ENCODE measurements around the gene SMIM44. TPM values are rescaled to one million over a fixed set of nuclear protein-coding genes. Genes with fewer than 3 reads are reported as not detected.
A peak's percentile ranks its signal among the peaks of the same experiment; 100 is the strongest.
"Not testable (repeated sequence)": the region's sequence is repeated elsewhere in the genome, so short reads cannot be mapped to it uniquely, and the experiment has no call there.

SMIM44 gene
- polyA plus RNA-seq, 4 donors = 0.32 to 0.43 (median 0.33) TPM; not detected in 1

DNA sequence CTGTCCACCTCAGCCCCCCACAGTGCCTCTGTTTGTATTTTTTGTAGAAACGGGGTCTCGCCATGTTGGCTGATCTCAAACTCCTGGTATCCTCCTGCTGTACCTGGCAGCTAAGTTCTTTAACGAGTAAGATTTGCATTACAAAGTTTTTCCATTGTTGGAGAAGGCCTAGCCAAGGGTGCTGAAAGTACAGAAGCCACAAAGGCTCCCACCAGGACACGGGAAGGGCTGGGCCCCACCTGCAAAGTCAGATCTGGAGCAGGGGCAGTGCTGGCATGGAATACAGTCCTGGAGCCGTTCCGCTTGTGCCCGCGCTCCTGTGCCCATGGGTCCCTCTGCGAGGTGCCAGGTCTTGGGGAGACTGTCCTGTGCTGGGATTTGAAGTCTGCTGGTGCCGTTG is 35.0 kb upstream of the SMIM44 start:
- DNase-seq (ENCODE audit: low read depth in 4 of 4, low spot score in 3 of 4) = no peak

DNA sequence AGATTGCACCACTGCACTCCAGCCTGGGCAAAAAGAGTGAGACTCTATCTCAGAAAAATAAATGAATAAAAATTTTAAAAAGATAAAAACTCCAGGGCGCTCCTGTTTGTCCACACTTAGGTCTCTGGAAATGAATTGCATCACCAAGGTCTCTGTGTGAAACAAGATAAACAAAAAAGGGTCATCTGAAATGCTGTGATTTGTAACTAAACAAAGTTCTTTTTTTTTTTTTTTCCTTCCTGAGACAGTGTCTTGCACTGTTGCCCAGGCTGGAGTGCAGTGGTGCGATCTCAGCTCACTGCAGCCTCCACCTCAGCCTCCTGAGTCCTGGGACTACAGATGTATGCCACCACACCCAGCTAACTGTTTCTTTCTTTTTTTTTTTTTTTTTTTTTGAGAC is 34.4 kb upstream of the SMIM44 start:
- no peak for DNase-seq (ENCODE audit: low read depth in 4 of 4, low spot score in 3 of 4)

DNA sequence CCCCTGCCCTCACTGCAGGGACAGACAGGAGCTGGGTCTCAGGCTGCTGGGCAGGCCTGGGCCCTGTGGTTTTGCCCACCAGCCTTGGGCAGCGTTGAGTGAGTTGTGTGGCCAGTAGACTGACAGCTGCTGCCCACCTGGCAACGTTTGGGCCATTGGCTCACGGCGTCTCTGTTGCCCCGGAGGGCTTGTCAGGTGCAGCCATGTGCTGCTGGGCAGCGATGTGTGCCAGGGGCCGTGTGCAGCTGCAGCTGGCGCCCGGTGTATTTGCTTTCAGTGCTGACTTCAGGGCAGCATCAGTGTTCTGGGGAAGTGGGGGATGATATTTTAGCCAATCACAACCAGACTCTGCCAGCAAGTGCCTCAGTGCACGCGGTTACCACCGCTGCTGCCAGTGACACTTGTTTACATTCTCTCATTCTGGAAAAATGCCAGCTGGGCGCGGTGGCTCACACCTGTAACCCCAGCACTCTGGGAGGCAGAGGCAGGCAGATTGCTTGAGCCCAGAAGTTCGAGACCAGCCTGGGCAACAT is 33.5 kb upstream of the SMIM44 start:
- no peak for DNase-seq (ENCODE audit: low read depth in 4 of 4, low spot score in 3 of 4)

GRCh38 chr19:3515891-3516422 is 32.7 kb upstream of the SMIM44 start:
- no peak for DNase-seq (ENCODE audit: low read depth in 4 of 4, low spot score in 3 of 4)

DNA sequence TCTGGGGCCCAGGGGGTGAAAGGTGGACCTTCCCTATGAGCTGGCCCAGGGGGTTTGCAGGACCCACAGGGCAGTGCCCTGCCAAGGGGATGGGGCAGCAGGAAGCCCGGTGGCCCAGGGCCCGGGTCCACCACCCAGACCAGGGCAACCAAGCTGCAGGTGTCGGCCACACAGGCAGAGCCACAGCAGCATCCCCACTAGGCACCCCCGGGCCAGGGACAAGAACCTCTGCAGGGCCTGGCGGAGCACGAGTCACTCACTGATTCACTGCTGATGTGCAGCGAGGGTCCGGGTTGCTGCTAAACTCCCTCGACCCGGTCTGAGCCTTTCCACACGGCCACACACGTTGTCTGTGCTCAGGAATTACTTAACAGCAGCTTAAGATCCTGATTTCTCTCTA is 31.7 kb upstream of the SMIM44 start:
- DNase-seq (ENCODE audit: low read depth in 4 of 4, low spot score in 3 of 4) = no peak

- DNase-seq (ENCODE audit: low read depth in 4 of 4, low spot score in 3 of 4) = no peak
Measured at GRCh38 chr19:3513229-3514140, 30.2 kb upstream of the SMIM44 start.

- DNase-seq (ENCODE audit: low read depth in 4 of 4, low spot score in 3 of 4) = no peak
Measured at GRCh38 chr19:3512562-3513228, 29.5 kb upstream of the SMIM44 start.

GRCh38 chr19:3511506-3512251 is 28.4 kb upstream of the SMIM44 start:
- DNase-seq (ENCODE audit: low read depth in 4 of 4, low spot score in 3 of 4) = no peak

DNA sequence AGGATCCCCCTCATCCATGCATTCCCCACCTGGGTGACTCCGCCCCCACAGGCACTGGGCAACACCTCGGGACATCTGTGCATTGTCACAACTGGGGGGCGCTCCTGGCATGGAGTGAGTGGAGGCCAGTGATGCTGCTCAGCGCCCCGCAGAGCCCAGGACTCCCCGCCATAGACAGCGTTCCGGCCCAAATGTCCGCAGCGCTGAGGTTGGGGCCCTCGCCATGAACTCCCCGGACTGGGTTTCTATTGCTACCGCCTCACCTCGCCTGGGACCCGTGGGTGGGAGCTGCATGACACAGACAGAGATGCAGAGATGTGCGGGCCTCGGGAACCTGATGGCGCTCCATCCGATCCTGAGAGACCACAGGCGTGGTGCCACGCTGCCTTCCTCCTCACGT is 27.5 kb upstream of the SMIM44 start:
- no peak for DNase-seq (ENCODE audit: low read depth in 4 of 4, low spot score in 3 of 4)

GRCh38 chr19:3509566-3509989 is 26.3 kb upstream of the SMIM44 start:
- no peak for DNase-seq (ENCODE audit: low read depth in 4 of 4, low spot score in 3 of 4)

GRCh38 chr19:3508771-3509535 is 25.7 kb upstream of the SMIM44 start:
- no peak for DNase-seq (ENCODE audit: low read depth in 4 of 4, low spot score in 3 of 4)

DNA sequence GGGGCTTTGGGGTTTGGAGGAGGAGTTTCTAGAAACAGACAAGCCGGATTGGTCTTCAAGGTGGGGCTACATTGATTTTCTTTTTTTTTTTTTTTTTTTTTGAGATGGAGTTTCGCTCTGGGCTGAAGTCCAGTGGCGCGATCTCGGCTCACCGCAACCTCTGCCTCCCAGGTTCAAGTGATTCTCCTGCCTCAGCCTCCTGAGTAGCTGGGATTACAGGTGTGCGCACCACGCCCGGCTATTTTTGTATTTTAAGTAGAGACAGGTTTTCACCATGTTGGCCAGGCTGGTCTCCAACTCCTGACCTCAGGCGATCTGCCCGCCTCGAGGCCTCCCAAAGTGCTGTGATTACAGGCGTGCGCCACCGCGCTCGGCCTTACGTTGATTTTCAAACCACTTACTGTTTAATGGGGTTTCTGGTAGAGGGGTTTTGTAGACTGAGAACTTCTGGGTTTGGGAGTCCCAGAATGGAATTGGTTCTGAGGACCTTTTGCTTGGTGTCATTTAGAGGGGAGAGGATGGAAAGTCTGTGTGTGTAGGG is 24.9 kb upstream of the SMIM44 start:
- DNase-seq (ENCODE audit: low read depth in 4 of 4, low spot score in 3 of 4) = not testable (repeated sequence)

DNA sequence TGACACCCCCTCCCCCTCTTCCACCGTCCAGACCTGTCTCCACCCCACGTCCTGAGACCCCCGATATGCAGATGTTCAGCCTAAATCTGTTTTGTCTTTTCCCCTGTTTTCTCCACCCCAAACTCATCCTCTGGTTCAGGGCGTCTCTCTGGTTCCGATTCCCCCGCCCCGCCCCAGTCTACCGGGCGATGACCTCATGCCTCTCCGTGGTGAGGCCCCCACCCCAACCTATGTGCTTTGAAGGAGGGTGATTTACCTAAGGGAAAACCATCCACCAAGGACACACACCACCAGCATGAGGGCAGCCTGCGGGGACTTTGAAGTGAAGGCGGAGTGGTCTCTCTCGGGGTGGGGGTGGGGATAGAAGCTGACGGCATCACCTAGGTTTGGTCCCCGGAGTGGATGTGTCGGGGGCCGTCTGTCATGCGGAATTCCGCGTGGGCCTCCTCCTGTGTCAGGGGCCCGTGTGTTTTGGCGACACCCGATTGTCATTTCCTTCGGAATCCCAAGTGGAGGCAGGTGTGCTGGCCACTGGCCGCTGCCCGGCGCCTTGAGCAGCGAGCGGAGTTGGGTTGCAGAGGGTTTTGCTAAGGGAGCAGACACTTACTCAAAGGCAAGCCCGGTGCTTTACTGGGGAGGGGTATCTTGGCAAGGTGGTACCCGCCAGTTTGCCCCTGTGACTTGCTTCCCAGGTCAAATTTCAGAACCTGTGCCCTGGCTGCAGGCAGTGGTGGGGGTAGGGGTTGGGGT is 24.3 kb upstream of the SMIM44 start:
- DNase-seq (ENCODE audit: low read depth in 4 of 4, low spot score in 3 of 4) = no peak

GRCh38 chr19:3506384-3507340 is 23.4 kb upstream of the SMIM44 start:
- no peak for DNase-seq (ENCODE audit: low read depth in 4 of 4, low spot score in 3 of 4)

- peak; percentile 95 to 97 (median 96) for DNase-seq (ENCODE audit: low read depth in 4 of 4, low spot score in 3 of 4)
Measured at GRCh38 chr19:3505598-3506383, 22.6 kb upstream of the SMIM44 start, which contains the start of gene FZR1. TSS of gene FZR1 (plus strand) at chr19:3506311. CDS start at chr19:3522990, 16,679 bp downstream.

DNA sequence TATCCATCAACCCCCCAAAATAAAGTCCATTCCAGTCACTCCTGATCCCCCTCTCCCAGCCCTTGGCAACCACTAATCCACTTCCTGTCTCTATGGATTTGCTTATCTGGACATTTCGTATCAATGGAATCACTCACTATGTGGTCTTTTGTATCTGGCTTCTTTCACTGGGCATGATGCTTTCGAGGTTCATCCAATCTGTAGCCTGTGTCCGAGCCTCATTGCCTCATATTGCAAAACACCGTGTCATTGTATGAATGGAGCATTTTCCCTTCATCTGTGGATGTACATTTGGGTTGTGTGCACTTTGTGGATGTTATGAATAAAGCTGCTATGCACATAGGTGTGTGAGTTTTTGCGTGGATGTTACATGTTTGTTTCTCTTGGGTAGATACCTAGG is 21.5 kb upstream of the SMIM44 start:
- DNase-seq (ENCODE audit: low read depth in 4 of 4, low spot score in 3 of 4) = no peak

DNA sequence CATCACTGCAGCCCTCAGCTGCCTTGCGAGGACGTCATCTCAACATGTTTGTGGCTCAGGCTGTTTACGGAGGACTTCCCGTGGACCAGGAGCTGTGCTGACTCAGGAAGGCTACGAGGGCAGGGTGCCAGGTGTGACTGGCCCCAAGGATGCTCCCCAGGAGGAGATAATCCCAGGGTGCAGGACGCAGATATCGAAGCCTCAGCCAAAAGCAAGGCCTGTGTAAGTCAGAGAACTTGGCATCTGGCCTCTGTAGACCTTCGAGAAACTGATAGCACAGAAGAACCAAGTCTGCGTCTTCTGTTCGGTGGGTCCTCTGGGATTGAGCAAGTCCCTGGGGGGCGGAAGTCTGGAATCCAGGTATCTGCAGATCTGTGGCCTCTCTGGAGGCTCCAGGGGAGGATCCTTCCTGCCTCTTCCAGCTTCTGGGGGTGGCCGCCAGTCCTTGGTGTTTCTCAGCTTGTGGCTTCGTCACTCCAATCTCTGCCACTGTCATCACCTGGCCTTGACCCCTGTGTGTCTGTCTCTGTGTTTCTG is 19.9 kb upstream of the SMIM44 start:
- DNase-seq (ENCODE audit: low read depth in 4 of 4, low spot score in 3 of 4) = no peak
